Measurements from ENCODE around the gene MYO1D. TPM values are rescaled to one million over a fixed set of nuclear protein-coding genes. Genes with fewer than 3 reads are reported as not detected.

MYO1D gene
- total and polyA plus RNA-seq, 2 of the 13 experiments (the other 11 are each of a cell fraction or from before 2014, with no cell fraction given) = 13.2 to 17.3 TPM

GRCh38 chr17:32484041-32484461 is 392.9 kb downstream of the MYO1D start:
- Histone ChIP-seq H3K4me1 (ENCODE audit: insufficient read depth, low read length) (peaks cover 34% of the 10 kb centered on the region), H4K20me1 (ENCODE audit: insufficient read depth, low read length) (no peaks in the 10 kb centered on the region), H3K4me2 (ENCODE audit: low read depth, low read length) (no peak overlapping the region), H2AFZ (ENCODE audit: low read length) (no peak overlapping the region), H3K9me3 (ENCODE audit: low read length) (no peaks in the 10 kb centered on the region), H3K27ac (ENCODE audit: extremely low read length, insufficient read depth, low read length) (no peak overlapping the region), H3K36me3 (replicated peaks in 1 of 2; ENCODE audit: control insufficient read depth in 1 of 2, insufficient read depth in 2 of 2, low read length in 2 of 2) (peaks cover 12 to 32% of the 10 kb centered on the region in 2 experiments; a peak in 4 of 5 replicates), H3K27me3 (ENCODE audit: control insufficient read depth in 1 of 2, insufficient read depth in 2 of 2, low read length in 2 of 2) (no peaks in the 10 kb centered on the region), H3K9ac (ENCODE audit: insufficient read depth, low read depth, low read length) (no peak overlapping the region), H3K79me2 (ENCODE audit: insufficient read depth, low read length) (no peaks in the 10 kb centered on the region), H3K4me3 (replicated peaks in 1 of 3; ENCODE audit: insufficient read depth in 1 of 3, low read depth in 2 of 3, low read length in 3 of 3) (no peak overlapping the region)
- in situ Hi-C loops (cut with HindIII; ENCODE audit: extremely low pct_ligation_motif_present, low pct_unique_long_range_greater_than_20kb) (loop anchor here (10.0 kb wide), 1 partner anchor 271 kb away; no protein-coding TSS in a partner anchor), intact Hi-C loops (cut with micrococcal nuclease; ENCODE audit: unreplicated experiment) (loop anchor here (5.0 kb wide), 1 partner anchor 273 kb away; no protein-coding TSS in a partner anchor)
- ChIA-PET POLR2A (no interaction called here), CTCF (ENCODE audit: low intra/inter-chr PET ratio, low total read pairs) (no interaction called here)
- FAIRE-seq = no peak
- DNase-seq (ENCODE audit: low spot score) = no peak
- ATAC-seq = no peak
- BruUV-seq (replicated peaks) = no TSS peak
- 95% methylated on average over 4 of the region's 4 CpGs for WGBS (ENCODE audit: low lambda C conversion rate)
- TF ChIP-seq BRF2 (CRISPR knock-in tag; IDR thresholded peaks at IDR 0.05) (no peak), POLR2G (IDR thresholded peaks at IDR 0.05; ENCODE audit: low read depth, low read length) (peak; percentile 48), AGO2 (optimal IDR thresholded peaks at IDR 0.05; ENCODE audit: low read depth, low read length) (peak; percentile 50)

GRCh38 chr17:32483451-32484019 is 393.4 kb downstream of the MYO1D start:
- POLR2A ChIA-PET = no interaction called here
- no peaks in the 10 kb centered on the region for H4K20me1 ChIP-seq (ENCODE audit: insufficient read depth, low read length)
- no peaks in the 10 kb centered on the region for H3K9me3 ChIP-seq (ENCODE audit: low read length)
- BruUV-seq (replicated peaks) = no TSS peak
- H3K4me3 ChIP-seq (replicated peaks in 1 of 3; ENCODE audit: insufficient read depth in 1 of 3, low read depth in 2 of 3, low read length in 3 of 3) = no peak overlapping the region
- peak; percentile 79 for FAIRE-seq
- H3K27ac ChIP-seq (ENCODE audit: extremely low read length, insufficient read depth, low read length) = no peak overlapping the region
- H3K9ac ChIP-seq (ENCODE audit: insufficient read depth, low read depth, low read length) = no peak overlapping the region
- CTCF ChIA-PET (ENCODE audit: low intra/inter-chr PET ratio, low total read pairs) = no interaction called here
- intact Hi-C loops (cut with micrococcal nuclease; ENCODE audit: unreplicated experiment) (loop anchor here (5.0 kb wide), 1 partner anchor 274 kb away; no protein-coding TSS in a partner anchor), in situ Hi-C loops (cut with HindIII; ENCODE audit: extremely low pct_ligation_motif_present, low pct_unique_long_range_greater_than_20kb) (loop anchor here (10.0 kb wide), 1 partner anchor 271 kb away; no protein-coding TSS in a partner anchor)
- no peaks in the 10 kb centered on the region for H3K27me3 ChIP-seq (ENCODE audit: control insufficient read depth in 1 of 2, insufficient read depth in 2 of 2, low read length in 2 of 2)
- H3K36me3 ChIP-seq (replicated peaks in 1 of 2; ENCODE audit: control insufficient read depth in 1 of 2, insufficient read depth in 2 of 2, low read length in 2 of 2) = peaks cover 12 to 37% of the 10 kb centered on the region in 2 experiments; a peak in 4 of 5 replicates
- H3K79me2 ChIP-seq (ENCODE audit: insufficient read depth, low read length) = no peaks in the 10 kb centered on the region
- no peak overlapping the region for H3K4me2 ChIP-seq (ENCODE audit: low read depth, low read length)
- WGBS (ENCODE audit: low lambda C conversion rate) = 54% methylated on average over 2 of the region's 7 CpGs
- peaks cover 28% of the 10 kb centered on the region for H3K4me1 ChIP-seq (ENCODE audit: insufficient read depth, low read length)
- H2AFZ ChIP-seq (ENCODE audit: low read length) = no peak overlapping the region
- DNase-seq (ENCODE audit: low spot score) = peak; percentile 56
- peak; percentile 53 for ATAC-seq
- no peak for TF ChIP-seq THAP11 (CRISPR knock-in tag; IDR thresholded peaks at IDR 0.05)
- TF ChIP-seq STAG1 (CRISPR knock-in tag; IDR thresholded peaks at IDR 0.05) = peak; percentile 78
- no peak for TF ChIP-seq ZNF597 (CRISPR knock-in tag; IDR thresholded peaks at IDR 0.05)
- 0 out of 2 replicates have a peak, but pooled peaks have one; percentile 38 for TF ChIP-seq POLR2AphosphoS2 (IDR thresholded peaks at IDR 0.05; ENCODE audit: low read depth, low read length)
- TF ChIP-seq MIER3 (CRISPR knock-in tag; IDR thresholded peaks at IDR 0.05; ENCODE audit: borderline replicate concordance) = no peak
- no peak for TF ChIP-seq ZBTB34 (CRISPR knock-in tag; IDR thresholded peaks at IDR 0.05)
- TF ChIP-seq ZZZ3 (CRISPR knock-in tag; IDR thresholded peaks at IDR 0.05; ENCODE audit: borderline replicate concordance) = no peak
- TF ChIP-seq ZNF317 (CRISPR knock-in tag; IDR thresholded peaks at IDR 0.05) = 0 out of 2 replicates have a peak, but pooled peaks have one; percentile 30
- TF ChIP-seq ZNF451 (CRISPR knock-in tag; IDR thresholded peaks at IDR 0.05) = peak; percentile 55; the same call in 1 of the 2 replicates
- TF ChIP-seq RBM22 (optimal IDR thresholded peaks at IDR 0.05; ENCODE audit: low read length) = peak; percentile 81
- TF ChIP-seq SIN3A (IDR thresholded peaks at IDR 0.05; ENCODE audit: borderline replicate concordance, low read depth, low read length) = no peak
- no peak for TF ChIP-seq POLR2A (IDR thresholded peaks at IDR 0.05; ENCODE audit: insufficient read depth in 1 of 2, low read depth in 2 of 2, low read length in 2 of 2)
- TF ChIP-seq XRCC5 (optimal IDR thresholded peaks at IDR 0.05; ENCODE audit: low read length) = peak; percentile 10

Data from HepG2 (cell line).